GM18511 (cell line): Measurements from ENCODE around the gene CYP19A1.

Experiments
- ATAC-seq: cut with Tn5 transposase; IDR thresholded peaks from one replicate; pipeline ENCODE4 v1.9.1; 2021; ENCODE audit warnings: mild to moderate bottlenecking, moderate library complexity; ENCODE audit not compliant: unreplicated experiment

The CYP19A1 gene

GRCh38 chr15:51338496-51338895 is at the start of gene CYP19A1:
CYP19A1 (minus strand) TSS chr15:51338596; CDS start chr15:51242912, 95,684 bp downstream.
- ATAC-seq: no peak

GRCh38 chr15:51387699-51388041 is 49.3 kb upstream of the CYP19A1 start:
- no peak for ATAC-seq

GRCh38 chr15:51386960-51387698 is 48.7 kb upstream of the CYP19A1 start:
- ATAC-seq: no peak

- no peak for ATAC-seq
Measured at GRCh38 chr15:51386486-51386885, 48.1 kb upstream of the CYP19A1 start.

- no peak for ATAC-seq
Measured at GRCh38 chr15:51386029-51386428, 47.6 kb upstream of the CYP19A1 start.

GRCh38 chr15:51382787-51383186 is 44.4 kb upstream of the CYP19A1 start:
- no peak for ATAC-seq

GRCh38 chr15:51380999-51381806 is 42.8 kb upstream of the CYP19A1 start:
- ATAC-seq: peak; percentile 87

GRCh38 chr15:51379390-51379789 is 41.0 kb upstream of the CYP19A1 start:
- no peak for ATAC-seq

GRCh38 chr15:51378406-51378805 is 40.0 kb upstream of the CYP19A1 start:
- no peak for ATAC-seq

GRCh38 chr15:51377038-51377786 is 38.8 kb upstream of the CYP19A1 start:
- no peak for ATAC-seq

GRCh38 chr15:51375966-51376640 is 37.7 kb upstream of the CYP19A1 start:
- no peak for ATAC-seq

- ATAC-seq: no peak
Measured at GRCh38 chr15:51374131-51374530, 35.7 kb upstream of the CYP19A1 start.

- no peak for ATAC-seq
Measured at GRCh38 chr15:51371266-51371665, 32.9 kb upstream of the CYP19A1 start.

GRCh38 chr15:51369451-51369761 is 31.0 kb upstream of the CYP19A1 start:
- ATAC-seq: peak; percentile 45

GRCh38 chr15:51368751-51369450 is 30.5 kb upstream of the CYP19A1 start:
- no peak for ATAC-seq

GRCh38 chr15:51368307-51368706 is 29.9 kb upstream of the CYP19A1 start:
- no peak for ATAC-seq

GRCh38 chr15:51367322-51367976 is 29.1 kb upstream of the CYP19A1 start:
- no peak for ATAC-seq

- no peak for ATAC-seq
Measured at GRCh38 chr15:51366920-51367319, 28.5 kb upstream of the CYP19A1 start.

GRCh38 chr15:51366071-51366470 is 27.7 kb upstream of the CYP19A1 start:
- no peak for ATAC-seq

GRCh38 chr15:51365417-51365816 is 27.0 kb upstream of the CYP19A1 start:
- ATAC-seq: no peak
